Dermis lymphatic vessel endothelial cell (primary cell): Measurements from ENCODE around the gene TBCEL. TPM values are rescaled to one million over a fixed set of nuclear protein-coding genes. Genes with fewer than 3 reads are reported as not detected.

Experiments
- total RNA-seq: library from RNA; depleted of rRNA; stranded (reverse); fragments of >200 nt; gene quantifications from 2 replicates; pipeline ENCODE4 v1.2.1, GENCODE V29; 2014

Gene TBCEL
- 33.1 and 34.3 TPM in 2 replicates for total RNA-seq

GRCh38 chr11:121023848-121024751 is at the start of gene TBCEL:
Gene TBCEL (plus strand): TSS chr11:121024102. CDS start chr11:121045691, 21,589 bp downstream.

GRCh38 chr11:121100943-121101342 is 77.0 kb downstream of the TBCEL start, which contains the start of gene TECTA:
Gene TECTA (plus strand): TSS chr11:121101243. CDS start chr11:121102666, 1,423 bp downstream.

Other genes with a start within 250 kb of the TBCEL start
- 0.33 and 0.52 TPM in 2 replicates for gene TECTA, start 77.1 kb downstream of the TBCEL start, total RNA-seq